Spleen (tissue), 7 donors: ENCODE data around the gene PCDHA6.

Experiments
- POLR2A ChIP-seq, 3 donors: fragments of 450-650 bp; IDR thresholded peaks; one replicate each; pipeline ENCODE4 v1.5.1; 2017; ENCODE audit warnings: antibody characterized with exemption in 3 of 3, mild to moderate bottlenecking in 1 of 3
- TF ChIP-seq, protein P1 (sequence below), 11 experiments: fragments of 200-600 bp in 7 of 11; fragments of 450-650 bp in 4 of 11; sonication (generic) in 4 of 11; IDR thresholded peaks in 8 of 11; conservative IDR thresholded peaks in 3 of 11; 1 replicate in 7 of 11; 2 replicates in 4 of 11; pipeline versions ENCODE4 v1.4.0 to v1.8.0; 2016 to 2021; ENCODE audit warnings: antibody characterized with exemption in 11 of 11, inconsistent platforms in 4 of 11, mild to moderate bottlenecking in 1 of 11
- donor health status: DM: no; HTN: no; CAD: no; lungs with moderate emphysema.
- donor health status: DM: no; HTN: no; CAD: no.
- donor health status: DM: no; HTN: no; CAD: no.

DNA sequence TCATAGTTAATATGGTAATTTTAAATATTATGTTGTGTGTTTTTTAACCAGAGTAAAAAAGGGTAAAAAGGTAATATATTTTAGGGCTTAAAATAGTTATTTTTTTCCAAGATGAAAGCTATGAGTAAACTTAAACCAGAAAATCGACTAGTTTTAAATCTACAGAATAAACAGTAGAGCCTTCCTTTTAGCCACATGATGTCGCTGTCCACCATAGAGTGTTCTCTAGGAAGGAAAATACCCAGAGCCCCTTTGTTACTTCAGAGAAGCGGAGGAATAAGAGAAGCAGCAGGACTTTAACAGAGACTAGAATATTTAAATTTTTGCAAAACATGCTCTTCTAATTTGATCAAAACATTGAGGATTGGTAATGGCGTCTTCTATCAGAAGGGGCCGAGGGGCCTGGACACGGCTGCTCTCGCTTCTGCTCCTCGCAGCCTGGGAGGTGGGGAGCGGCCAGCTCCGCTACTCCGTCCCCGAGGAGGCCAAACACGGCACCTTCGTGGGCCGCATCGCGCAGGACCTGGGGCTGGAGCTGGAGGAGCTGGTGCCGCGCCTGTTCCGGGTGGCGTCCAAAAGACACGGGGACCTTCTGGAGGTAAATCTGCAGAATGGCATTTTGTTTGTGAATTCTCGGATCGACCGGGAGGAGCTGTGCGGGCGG lies 33.0 kb upstream of the PCDHA6 start, which contains the start of gene PCDHA2:
- TF ChIP-seq, protein P1, sequence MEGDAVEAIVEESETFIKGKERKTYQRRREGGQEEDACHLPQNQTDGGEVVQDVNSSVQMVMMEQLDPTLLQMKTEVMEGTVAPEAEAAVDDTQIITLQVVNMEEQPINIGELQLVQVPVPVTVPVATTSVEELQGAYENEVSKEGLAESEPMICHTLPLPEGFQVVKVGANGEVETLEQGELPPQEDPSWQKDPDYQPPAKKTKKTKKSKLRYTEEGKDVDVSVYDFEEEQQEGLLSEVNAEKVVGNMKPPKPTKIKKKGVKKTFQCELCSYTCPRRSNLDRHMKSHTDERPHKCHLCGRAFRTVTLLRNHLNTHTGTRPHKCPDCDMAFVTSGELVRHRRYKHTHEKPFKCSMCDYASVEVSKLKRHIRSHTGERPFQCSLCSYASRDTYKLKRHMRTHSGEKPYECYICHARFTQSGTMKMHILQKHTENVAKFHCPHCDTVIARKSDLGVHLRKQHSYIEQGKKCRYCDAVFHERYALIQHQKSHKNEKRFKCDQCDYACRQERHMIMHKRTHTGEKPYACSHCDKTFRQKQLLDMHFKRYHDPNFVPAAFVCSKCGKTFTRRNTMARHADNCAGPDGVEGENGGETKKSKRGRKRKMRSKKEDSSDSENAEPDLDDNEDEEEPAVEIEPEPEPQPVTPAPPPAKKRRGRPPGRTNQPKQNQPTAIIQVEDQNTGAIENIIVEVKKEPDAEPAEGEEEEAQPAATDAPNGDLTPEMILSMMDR (IDR thresholded peaks at IDR 0.05 in 8 of 11, conservative IDR thresholded peaks at IDR 0.05 in 3 of 11) = no peak
- TF ChIP-seq POLR2A (IDR thresholded peaks at IDR 0.05) = no peak
